DND-41 (cell line): Measurements from ENCODE around the gene AFF3.

Experiments used
- CTCF ChIP-seq: IDR thresholded peaks from 2 replicates; pipeline ENCODE4 v1.5.1; 2012; ENCODE audit warnings: borderline replicate concordance, low read length, moderate library complexity, mild to moderate bottlenecking; ENCODE audit not compliant: poor library complexity, severe bottlenecking; ENCODE audit errors: extremely low read depth
- EZH2 ChIP-seq: IDR thresholded peaks from 3 replicates; pipeline ENCODE4 v1.6.1; 2012; ENCODE audit warnings: borderline replicate concordance, low read depth, mild to moderate bottlenecking, moderate library complexity, low read length, inconsistent platforms; ENCODE audit not compliant: severe bottlenecking

- no peak for TF ChIP-seq CTCF
- no peak for TF ChIP-seq EZH2
These were observed 506.7 kb downstream of the AFF3 start for GRCh38 chr2:99635710-99636109.
